NCI-H2029 treated with DMSO at 0.1 percent for 48 hours (cell line): Measurements from ENCODE around the gene CNNM2.
"Not testable (repeated sequence)": the region's sequence is repeated elsewhere in the genome, so short reads cannot be mapped to it uniquely, and the experiment has no call there.

Source experiments
- DNase-seq: peaks from one replicate; lab custom pipeline; 2025; lab: John Stamatoyannopoulos, UW

The CNNM2 gene

GRCh38 chr10:103041391-103041790 is 123.3 kb downstream of the CNNM2 start:
- no peak for DNase-seq

GRCh38 chr10:103042129-103042528 is 124.0 kb downstream of the CNNM2 start:
- DNase-seq, result no peak

- no peak for DNase-seq
These were observed 124.8 kb downstream of the CNNM2 start for GRCh38 chr10:103042908-103043307.

- DNase-seq, result no peak
These were observed 126.9 kb downstream of the CNNM2 start for GRCh38 chr10:103044942-103045489.

DNA sequence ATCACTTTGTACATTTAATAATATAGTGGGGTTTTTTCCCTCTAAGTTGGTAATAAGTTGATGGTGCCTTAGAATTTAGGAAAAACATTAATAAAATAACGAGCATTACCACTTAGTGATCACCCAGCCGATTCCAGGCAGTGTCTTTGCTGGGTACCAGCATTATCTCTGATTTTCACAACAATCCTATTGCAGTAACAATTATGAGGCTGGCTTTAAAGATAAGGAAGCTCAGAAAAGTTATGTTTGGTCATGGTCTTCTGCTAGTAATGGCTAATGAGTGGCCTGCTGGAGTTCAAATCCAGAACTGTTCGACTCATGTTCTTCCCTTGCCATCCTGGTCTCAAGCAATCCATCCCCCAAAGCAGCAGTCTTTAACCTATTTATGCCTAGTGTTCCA is 127.9 kb downstream of the CNNM2 start:
- no peak for DNase-seq

DNA sequence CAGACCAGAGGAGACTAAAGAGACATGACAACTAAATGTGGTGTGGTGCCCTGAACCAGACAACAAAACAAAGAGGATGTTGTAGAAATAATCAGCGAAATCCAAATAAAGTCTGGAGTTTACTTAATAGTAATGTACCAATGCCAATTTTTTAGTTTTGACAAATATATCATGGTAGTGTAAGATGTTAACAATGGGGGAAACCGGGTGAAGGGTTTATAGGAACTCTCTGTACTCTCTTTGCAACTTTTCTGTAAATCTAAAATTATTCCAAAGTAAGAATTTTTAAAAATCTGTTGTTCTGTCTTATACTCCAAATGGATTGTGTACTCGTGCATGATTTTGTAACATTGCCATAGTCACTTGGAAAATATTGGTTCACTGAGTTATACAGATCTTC is 129.3 kb downstream of the CNNM2 start:
- no peak for DNase-seq

DNA sequence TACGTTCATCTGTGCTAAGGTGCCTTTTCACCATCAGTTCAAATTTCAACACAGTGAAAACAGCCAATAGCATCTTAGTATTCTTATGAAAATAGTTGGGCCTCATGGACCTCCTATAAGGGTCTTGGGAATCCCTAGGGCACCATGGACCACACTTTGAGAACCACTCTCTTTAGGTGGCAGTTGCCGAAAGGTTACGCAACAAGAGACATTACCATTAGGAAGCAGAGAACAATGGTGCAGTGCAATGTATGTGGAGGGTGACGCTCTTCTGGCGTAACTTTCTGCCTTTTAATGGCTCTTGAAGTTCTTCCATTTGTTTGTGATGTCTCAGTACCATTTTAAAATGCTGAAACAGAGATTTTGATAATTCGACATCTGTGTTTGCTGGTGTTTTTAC is 131.1 kb downstream of the CNNM2 start:
- no peak for DNase-seq

DNA sequence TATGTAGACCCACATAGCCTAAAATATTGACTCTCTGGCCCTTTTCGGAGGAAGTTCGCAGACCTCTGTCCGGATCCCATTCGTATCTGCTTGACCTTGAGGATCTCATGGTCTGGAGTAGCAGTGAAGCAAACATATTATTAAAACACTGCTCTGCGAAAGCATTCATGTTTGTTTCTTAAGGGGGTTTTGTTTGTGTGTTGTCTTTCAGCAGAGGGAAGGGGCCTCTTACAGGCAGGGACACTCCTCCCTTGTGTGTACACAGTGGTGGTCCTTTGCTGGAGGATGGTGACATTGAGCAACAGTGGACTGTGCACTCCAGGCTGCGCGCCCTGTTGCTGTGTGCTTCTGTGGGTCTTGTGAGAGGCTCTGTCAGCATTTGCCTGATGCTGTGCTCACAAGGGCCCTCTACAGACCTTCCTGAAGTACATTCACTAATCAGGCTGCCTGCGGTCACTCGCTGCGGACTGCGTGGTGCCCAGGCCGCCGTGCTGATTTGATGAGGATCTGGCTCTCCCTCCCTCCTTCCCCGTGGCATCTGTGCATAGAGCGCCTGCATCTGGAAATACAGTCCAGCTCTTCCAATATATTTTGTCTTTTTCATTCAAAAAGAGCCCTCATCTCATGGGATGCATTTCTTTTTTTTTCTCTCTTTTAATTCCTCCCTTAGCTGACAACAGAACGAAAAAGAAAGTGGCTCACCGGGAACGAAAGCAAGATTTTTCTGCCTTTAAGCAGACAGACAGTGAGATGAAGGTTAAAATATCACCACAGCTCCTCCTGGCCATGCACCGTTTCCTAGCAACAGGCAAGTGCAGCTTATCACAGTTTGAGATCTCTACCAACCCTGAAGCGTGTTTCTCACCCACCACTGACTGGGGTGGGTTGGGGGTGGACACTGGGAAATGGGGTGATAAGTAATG is 135.8 kb downstream of the CNNM2 start:
- no peak for DNase-seq

- DNase-seq, result no peak
These were observed 136.5 kb downstream of the CNNM2 start for GRCh38 chr10:103054621-103055020.

- no peak for DNase-seq
These were observed 137.0 kb downstream of the CNNM2 start for GRCh38 chr10:103055105-103055504.

DNA sequence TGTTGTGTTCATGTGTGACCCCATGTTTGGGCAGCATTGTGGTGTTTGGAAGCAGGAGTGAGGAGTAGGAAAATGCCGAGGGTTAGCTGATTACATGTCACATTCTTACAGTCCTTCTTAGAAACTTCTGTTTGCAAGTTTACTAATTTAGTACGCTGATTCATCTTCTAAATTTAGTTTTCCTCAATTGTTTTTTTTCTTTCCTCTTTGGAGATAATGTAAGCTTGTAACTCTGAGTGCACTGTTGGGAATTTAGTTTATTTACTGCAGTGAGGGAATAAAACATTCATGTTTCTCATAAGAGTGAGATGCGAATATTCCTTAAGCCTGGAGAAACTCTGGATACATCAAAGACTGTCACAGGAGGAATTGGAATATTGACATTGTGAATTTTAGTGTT is 139.9 kb downstream of the CNNM2 start:
- DNase-seq, result no peak

DNA sequence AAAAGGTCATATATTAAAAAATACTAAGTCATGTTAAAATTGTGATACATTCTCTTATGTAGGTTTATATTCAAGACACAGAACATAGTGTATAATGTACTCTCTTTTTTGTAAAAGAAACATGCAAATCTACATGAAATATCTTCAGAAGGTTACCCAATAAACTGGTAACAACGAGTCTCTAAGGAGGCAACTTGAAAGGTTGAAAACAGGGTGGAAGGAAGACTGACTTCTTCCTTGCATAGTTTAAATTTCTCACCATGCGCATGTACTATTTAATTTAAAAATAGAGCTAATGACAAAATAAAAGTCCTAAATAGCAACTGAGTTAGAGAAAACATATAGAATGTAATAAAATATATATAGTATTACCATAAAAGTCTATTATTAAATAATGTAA is 142.5 kb downstream of the CNNM2 start:
- no peak for DNase-seq

DNA sequence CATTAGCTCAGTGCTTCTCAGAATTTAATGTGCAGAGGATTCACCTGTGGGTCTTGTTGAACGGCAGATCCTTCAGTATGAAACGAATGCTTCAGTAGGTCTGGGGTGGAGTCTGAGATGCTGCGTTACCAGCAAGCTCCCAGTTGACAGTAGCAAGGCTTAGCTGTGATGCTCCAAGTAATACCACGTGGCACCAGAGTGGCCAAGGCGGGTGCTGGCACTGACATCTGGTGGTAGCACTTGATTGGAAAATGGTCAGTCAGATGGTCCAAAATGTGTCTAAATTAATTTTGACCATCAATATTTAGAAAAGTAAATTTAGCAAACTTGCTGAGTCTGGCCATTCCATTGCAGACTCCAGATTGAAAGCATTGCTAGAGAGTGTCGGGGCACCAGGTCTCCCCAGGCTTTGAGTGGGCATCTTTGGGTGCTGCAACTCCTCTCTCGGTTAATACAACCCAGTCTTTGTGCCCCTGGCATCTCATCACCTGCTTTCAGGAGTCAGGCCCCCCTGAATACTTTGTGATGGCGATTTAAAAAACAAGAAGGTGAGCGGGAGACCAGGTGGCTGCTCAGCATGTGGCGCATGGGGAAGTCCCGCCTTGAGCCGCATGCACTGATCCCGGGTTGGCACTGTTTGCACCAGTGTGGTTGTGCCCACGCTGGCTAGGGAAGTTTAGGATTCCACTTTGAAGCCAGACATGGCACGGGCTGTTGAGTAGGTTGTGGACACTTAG is 144.9 kb downstream of the CNNM2 start:
- no peak for DNase-seq

DNA sequence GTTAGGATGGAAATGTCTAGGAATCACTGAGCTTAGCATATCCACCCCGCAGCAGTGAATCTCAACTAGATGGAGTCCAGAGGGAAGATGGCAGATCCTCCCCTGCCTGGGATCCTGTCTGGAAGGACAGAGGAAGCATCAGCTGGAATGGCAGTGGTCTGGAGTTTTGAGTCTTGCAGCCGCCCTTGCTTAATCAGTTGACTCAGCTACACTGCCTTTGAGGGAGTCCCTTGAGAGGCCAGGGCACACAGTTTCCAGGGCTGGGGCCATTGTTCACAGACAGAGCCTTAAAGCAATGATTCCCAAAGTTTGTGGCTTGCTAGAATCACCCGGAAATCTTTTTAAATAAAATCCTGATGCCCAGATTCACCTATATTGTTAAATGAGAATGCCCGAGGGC is 146.9 kb downstream of the CNNM2 start:
- no peak for DNase-seq

GRCh38 chr10:103066141-103067098 is 148.3 kb downstream of the CNNM2 start:
- no peak for DNase-seq

GRCh38 chr10:103067099-103067477 is 149.0 kb downstream of the CNNM2 start:
- DNase-seq, result not testable (repeated sequence)

DNA sequence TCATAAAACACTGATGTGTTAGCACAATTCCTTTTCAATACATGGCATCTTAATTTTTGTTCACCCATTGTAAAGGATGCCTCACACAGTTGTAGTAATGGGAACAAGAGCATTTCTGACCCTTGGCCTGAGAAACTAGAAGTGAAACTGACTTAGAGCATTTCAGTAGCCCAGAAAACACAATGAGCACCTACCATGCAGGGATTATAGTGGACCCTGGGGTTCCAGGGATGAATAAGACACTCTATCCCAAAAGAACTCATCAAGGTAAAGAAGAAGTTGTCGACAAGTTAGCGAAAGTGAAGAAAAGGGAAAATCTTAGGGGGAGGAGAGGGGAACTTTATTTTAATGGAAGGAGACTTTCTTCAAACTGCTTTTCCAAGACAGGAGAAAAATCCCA is 149.4 kb downstream of the CNNM2 start:
- DNase-seq, result no peak

DNA sequence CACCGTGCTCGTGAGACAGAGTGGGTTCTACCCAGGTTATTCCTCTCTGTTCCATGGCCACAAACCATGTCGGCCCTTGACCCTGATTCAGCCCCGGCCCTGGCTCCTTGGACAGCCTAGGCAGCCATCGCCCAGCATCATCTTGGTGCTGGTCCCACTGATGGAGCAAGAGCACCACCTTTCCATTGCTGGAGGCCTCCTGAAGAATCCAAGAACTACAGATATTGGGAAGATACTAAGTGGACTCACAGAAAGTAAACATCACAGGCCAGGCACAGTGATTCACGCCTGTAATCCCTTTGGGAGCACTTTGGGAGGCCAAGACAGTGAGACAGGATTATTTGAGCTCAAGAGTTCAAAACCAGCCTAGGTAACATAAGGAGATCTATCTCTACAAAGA is 149.9 kb downstream of the CNNM2 start:
- no peak for DNase-seq

DNA sequence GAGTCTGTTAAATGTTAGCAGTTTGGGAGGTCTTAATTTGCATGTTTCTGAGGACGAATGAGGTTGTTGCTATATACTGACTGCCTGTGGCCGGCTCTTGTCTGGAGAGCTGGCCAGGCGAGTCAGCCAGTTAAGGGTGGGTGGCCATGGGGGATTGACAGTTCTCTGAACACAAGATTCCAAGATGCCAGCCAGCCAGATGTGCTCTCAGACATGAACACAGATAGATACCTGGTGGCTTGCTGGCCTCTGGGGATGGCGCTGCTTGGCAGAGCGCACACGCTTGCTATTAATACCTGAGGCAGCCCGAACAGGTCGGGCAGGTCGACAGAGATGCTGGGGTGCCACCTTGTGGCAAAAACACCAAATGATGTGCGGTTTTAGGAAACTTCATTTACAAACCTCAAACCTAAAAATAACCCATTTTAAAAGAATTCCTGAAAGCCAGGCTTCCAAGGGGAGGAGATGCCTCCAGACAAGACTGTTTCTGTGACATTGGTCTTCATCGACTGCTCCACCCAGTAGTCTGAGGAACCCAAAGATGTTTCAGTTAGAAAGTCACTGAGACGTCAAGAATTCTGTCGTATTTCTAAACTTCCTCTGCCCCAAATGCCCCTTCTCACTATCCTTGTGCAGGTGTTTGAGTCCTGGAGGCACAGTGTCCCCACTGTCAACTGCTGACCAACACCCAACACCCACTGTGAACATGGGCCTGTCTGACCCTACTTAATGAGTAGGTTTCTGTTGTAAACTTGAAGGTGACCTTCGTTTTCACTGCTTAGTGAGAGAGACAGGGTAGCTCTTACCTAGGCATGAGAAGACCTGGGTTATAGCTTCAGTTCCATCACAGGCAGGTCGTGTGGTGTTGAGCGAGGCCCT is 151.6 kb downstream of the CNNM2 start:
- no peak for DNase-seq

- no peak for DNase-seq
These were observed 154.2 kb downstream of the CNNM2 start for GRCh38 chr10:103072276-103072675.

DNA sequence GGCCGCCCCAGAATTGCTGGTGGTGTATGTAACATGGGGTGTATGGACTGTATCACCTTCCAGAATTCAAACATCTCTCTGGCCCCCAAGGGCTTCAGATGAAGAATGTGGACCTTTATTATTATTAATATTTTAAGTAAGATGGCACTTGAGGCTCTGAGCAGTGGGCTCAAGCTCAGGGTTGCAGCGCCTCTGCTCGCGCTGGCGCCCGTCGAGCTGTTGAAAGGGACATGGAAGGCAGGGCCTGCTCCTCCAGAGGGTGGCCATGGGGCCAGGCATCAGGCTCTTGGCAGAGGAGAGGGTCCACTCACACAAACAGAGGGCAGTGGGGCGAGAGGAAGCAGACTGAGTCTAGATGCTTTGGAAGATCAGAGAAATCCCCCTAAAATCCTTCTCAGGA is 154.8 kb downstream of the CNNM2 start:
- no peak for DNase-seq
